H9 (cell line): ENCODE measurements around the gene CRAT. TPM values are rescaled to one million over a fixed set of nuclear protein-coding genes. Genes with fewer than 3 reads are reported as not detected.

Source experiments
- DNase-seq: peaks from one replicate; pipeline ENCODE4 v3.0.0-alpha.2; 2017
- H2AFZ ChIP-seq: one replicate; pipeline ENCODE4 v1.6.1; 2013; ENCODE audit warnings: mild to moderate bottlenecking, low read length, control low read depth, moderate library complexity
- H2AK5ac ChIP-seq: 2 replicates; pipeline ENCODE4 v1.6.1; 2013; ENCODE audit warnings: low read length, control low read depth, mixed read lengths; ENCODE audit not compliant: insufficient read length
- H2BK120ac ChIP-seq: one replicate; pipeline ENCODE4 v1.6.1; 2013; ENCODE audit warnings: low read depth, mild to moderate bottlenecking, low read length, control low read depth, inconsistent platforms; ENCODE audit not compliant: poor library complexity, severe bottlenecking
- H2BK12ac ChIP-seq: 2 replicates; pipeline ENCODE4 v1.6.1; 2013; ENCODE audit warnings: low read length, control low read depth, mixed read lengths, low read depth; ENCODE audit not compliant: insufficient read length
- H2BK15ac ChIP-seq: 2 replicates; pipeline ENCODE4 v1.6.1; 2013; ENCODE audit warnings: low read depth, low read length, control low read depth
- H2BK20ac ChIP-seq: one replicate; pipeline ENCODE4 v1.6.1; 2013; ENCODE audit warnings: low read depth, mild to moderate bottlenecking, low read length, control low read depth, inconsistent platforms; ENCODE audit not compliant: poor library complexity, severe bottlenecking
- H2BK5ac ChIP-seq: 2 replicates; pipeline ENCODE4 v1.6.1; 2013; ENCODE audit warnings: low read length, control low read depth, mixed read lengths; ENCODE audit not compliant: insufficient read length
- H3K14ac ChIP-seq: 2 replicates; pipeline ENCODE4 v1.6.1; 2013; ENCODE audit warnings: low read length, control low read depth; ENCODE audit not compliant: insufficient read depth
- H3K18ac ChIP-seq: 2 replicates; pipeline ENCODE4 v1.6.1; 2013; ENCODE audit warnings: low read depth, mild to moderate bottlenecking, mixed read lengths, low read length, control low read depth; ENCODE audit not compliant: insufficient read length
- H3K23ac ChIP-seq: 2 replicates; pipeline ENCODE4 v1.6.1; 2013; ENCODE audit warnings: low read length, control low read depth, mixed read lengths, low read depth; ENCODE audit not compliant: insufficient read length
- H3K23me2 ChIP-seq: 2 replicates; pipeline ENCODE4 v1.6.1; 2013; ENCODE audit warnings: low read depth, mild to moderate bottlenecking, mixed read lengths, low read length, control low read depth; ENCODE audit not compliant: insufficient read length, poor library complexity, severe bottlenecking
- H3K27ac ChIP-seq: 2 replicates; pipeline ENCODE4 v1.5.1; 2013; ENCODE audit warnings: low read length, control low read depth, mixed read lengths, low read depth; ENCODE audit not compliant: insufficient read length
- H3K27me3 ChIP-seq: 2 replicates; pipeline ENCODE4 v1.6.1; 2013; ENCODE audit warnings: low read length, control low read depth, inconsistent platforms; ENCODE audit not compliant: insufficient read depth
- H3K4ac ChIP-seq: 2 replicates; pipeline ENCODE4 v1.6.1; 2013; ENCODE audit warnings: low read depth, mild to moderate bottlenecking, control low read depth, inconsistent platforms, low read length, moderate library complexity
- H3K4me1 ChIP-seq: 2 replicates; pipeline ENCODE4 v1.6.1; 2013; ENCODE audit warnings: low read length, control low read depth, inconsistent platforms; ENCODE audit not compliant: insufficient read depth
- H3K4me2 ChIP-seq: 2 replicates; pipeline ENCODE4 v1.6.1; 2013; ENCODE audit warnings: low read length, control low read depth, mixed read lengths; ENCODE audit not compliant: insufficient read length, insufficient read depth
- H3K56ac ChIP-seq: 2 replicates; pipeline ENCODE4 v1.6.1; 2013; ENCODE audit warnings: low read depth, mild to moderate bottlenecking, mixed read lengths, low read length, control low read depth; ENCODE audit not compliant: insufficient read length
- H3K79me1 ChIP-seq: 2 replicates; pipeline ENCODE4 v1.6.1; 2013; ENCODE audit warnings: low read depth, mild to moderate bottlenecking, moderate library complexity, low read length, control low read depth, inconsistent platforms; ENCODE audit not compliant: insufficient read depth, poor library complexity, severe bottlenecking
- H3K79me2 ChIP-seq: 2 replicates; pipeline ENCODE4 v1.6.1; 2013; ENCODE audit warnings: low read length, control low read depth, inconsistent platforms; ENCODE audit not compliant: insufficient read depth
- H3K9ac ChIP-seq: 2 replicates; pipeline ENCODE4 v1.6.1; 2013; ENCODE audit warnings: low read length, control low read depth, mixed read lengths; ENCODE audit not compliant: insufficient read length; ENCODE audit errors: extremely low read depth
- H3K9me3 ChIP-seq: one replicate; pipeline ENCODE4 v1.6.1; 2013; ENCODE audit warnings: low read depth, low read length, inconsistent platforms; ENCODE audit not compliant: control insufficient read depth
- H3T11ph ChIP-seq: one replicate; pipeline ENCODE4 v1.6.1; 2013; ENCODE audit warnings: mild to moderate bottlenecking, low read length, control low read depth, inconsistent platforms
- H4K20me1 ChIP-seq: one replicate; pipeline ENCODE4 v1.6.1; 2013; ENCODE audit not compliant: control insufficient read depth, insufficient read length, insufficient read depth
- H4K5ac ChIP-seq: 2 replicates; pipeline ENCODE4 v1.6.1; 2013; ENCODE audit warnings: low read depth, mild to moderate bottlenecking, mixed read lengths, low read length, control low read depth; ENCODE audit not compliant: insufficient read length
- H4K8ac ChIP-seq: replicated peaks from 2 replicates; pipeline ENCODE4 v1.6.1; 2013; ENCODE audit warnings: low read length, control low read depth, mixed read lengths, low read depth; ENCODE audit not compliant: insufficient read length
- H4K91ac ChIP-seq: 2 replicates; pipeline ENCODE4 v1.6.1; 2013; ENCODE audit warnings: low read depth, mild to moderate bottlenecking, moderate library complexity, mixed read lengths, low read length, control low read depth; ENCODE audit not compliant: insufficient read length
- H3K27ac Mint-ChIP-seq, 3 experiments: 2 replicates in 2 of 3; 3 replicates in 1 of 3; pipeline ENCODE4 v1.8.0; 2020 to 2021; ENCODE audit warnings: mixed read lengths in 3 of 3, mild to moderate bottlenecking in 1 of 3, moderate library complexity in 1 of 3
- H3K27me3 Mint-ChIP-seq: 2 replicates; pipeline ENCODE4 v1.8.0; 2021; ENCODE audit warnings: low read depth, mild to moderate bottlenecking, moderate library complexity, mixed read lengths
- H3K36me3 Mint-ChIP-seq, 3 experiments: 2 replicates in 2 of 3; 3 replicates in 1 of 3; pipeline ENCODE4 v1.8.0; 2020 to 2021; ENCODE audit warnings: low read depth in 3 of 3, mixed read lengths in 3 of 3; ENCODE audit not compliant: insufficient read depth in 1 of 3
- H3K4me1 Mint-ChIP-seq, 2 experiments: 2 replicates each; pipeline ENCODE4 v1.8.0; 2020; ENCODE audit warnings: mixed read lengths in 2 of 2
- H3K4me3 Mint-ChIP-seq, 2 experiments: 2 replicates in 1 of 2; 3 replicates in 1 of 2; pipeline ENCODE4 v1.8.0; 2020 to 2021; ENCODE audit warnings: mild to moderate bottlenecking in 2 of 2, mixed read lengths in 2 of 2, moderate library complexity in 1 of 2
- H3K9me3 Mint-ChIP-seq, 2 experiments: 2 replicates in 1 of 2; 3 replicates in 1 of 2; pipeline ENCODE4 v1.8.0; 2020; ENCODE audit warnings: mild to moderate bottlenecking in 2 of 2, mixed read lengths in 2 of 2, moderate library complexity in 1 of 2
- whole genome bisulfite sequencing: extraction: QIAGEN DNeasy Blood & Tissue Kit; methylation state at CpG from one replicate; pipeline ENCODE4 v1.1.7; 2013; ENCODE audit warnings: missing lambda C conversion rate, low lambda C conversion rate, mixed read lengths; ENCODE audit not compliant: insufficient read length; ENCODE audit errors: extremely low coverage; 5-methylcytosine and 5-hydroxymethylcytosine counted together
- total RNA-seq: library from RNA; stranded (reverse); gene quantifications from 2 replicates; pipeline ENCODE4 v1.2.1, GENCODE V29; 2021
- TF ChIP-seq, protein P1 (sequence below): fragments of 200-600 bp; sonication (generic); conservative IDR thresholded peaks from 3 replicates; pipeline ENCODE4 v1.8.0; 2021; ENCODE audit warnings: antibody characterized with exemption, mild to moderate bottlenecking

CRAT gene
- total RNA-seq, 1 experiment from 2014 or later, result 15.0 TPM

GRCh38 chr9:129109537-129109903 is 1.1 kb downstream of the CRAT start:
- no peak overlapping the region for H2BK5ac ChIP-seq
- H2AK5ac ChIP-seq, result no peak overlapping the region
- no peak overlapping the region for H3K23ac ChIP-seq
- no peak overlapping the region for H3K14ac ChIP-seq
- no peak overlapping the region for H3K18ac ChIP-seq
- peak overlapping the region; percentile 85 for H3K4me2 ChIP-seq
- no peak overlapping the region for H3T11ph ChIP-seq
- no peak overlapping the region for H2BK120ac ChIP-seq
- no peak overlapping the region for H4K8ac ChIP-seq
- Mint-ChIP-seq H3K27ac (no peak overlapping the region), H3K9me3 (no peaks in the 10 kb centered on the region), H3K27me3 (peaks cover 27% of the 10 kb centered on the region), H3K4me3 (peak overlapping the region; percentile 94 to 98), H3K36me3 (peaks cover 0 to 4% (median 0%) of the 10 kb centered on the region in 3 experiments; a peak in 1 of 7 replicates), H3K4me1 (peaks cover 9 to 19% of the 10 kb centered on the region in 2 experiments)
- H2BK12ac ChIP-seq, result no peak overlapping the region
- H4K5ac ChIP-seq, result no peak overlapping the region
- H2BK15ac ChIP-seq, result no peak overlapping the region
- H3K79me2 ChIP-seq, result peaks cover 4% of the 10 kb centered on the region; the same call in 1 of the 2 replicates
- no peak overlapping the region for H2BK20ac ChIP-seq
- H3K23me2 ChIP-seq, result peaks cover 12% of the 10 kb centered on the region
- H2AFZ ChIP-seq, result no peak overlapping the region
- no peaks in the 10 kb centered on the region for H3K4me1 ChIP-seq
- peak; percentile 45 for DNase-seq
- H3K9ac ChIP-seq, result no peak overlapping the region
- no peaks in the 10 kb centered on the region for H3K79me1 ChIP-seq
- no peak overlapping the region for H3K4ac ChIP-seq
- no peak overlapping the region for H3K56ac ChIP-seq
- no peak overlapping the region for H3K27ac ChIP-seq
- H4K91ac ChIP-seq, result no peak overlapping the region
- H3K27me3 ChIP-seq, result no peaks in the 10 kb centered on the region; the same call in 1 of the 2 replicates
- no peaks in the 10 kb centered on the region for H4K20me1 ChIP-seq
- TF ChIP-seq, protein P1, sequence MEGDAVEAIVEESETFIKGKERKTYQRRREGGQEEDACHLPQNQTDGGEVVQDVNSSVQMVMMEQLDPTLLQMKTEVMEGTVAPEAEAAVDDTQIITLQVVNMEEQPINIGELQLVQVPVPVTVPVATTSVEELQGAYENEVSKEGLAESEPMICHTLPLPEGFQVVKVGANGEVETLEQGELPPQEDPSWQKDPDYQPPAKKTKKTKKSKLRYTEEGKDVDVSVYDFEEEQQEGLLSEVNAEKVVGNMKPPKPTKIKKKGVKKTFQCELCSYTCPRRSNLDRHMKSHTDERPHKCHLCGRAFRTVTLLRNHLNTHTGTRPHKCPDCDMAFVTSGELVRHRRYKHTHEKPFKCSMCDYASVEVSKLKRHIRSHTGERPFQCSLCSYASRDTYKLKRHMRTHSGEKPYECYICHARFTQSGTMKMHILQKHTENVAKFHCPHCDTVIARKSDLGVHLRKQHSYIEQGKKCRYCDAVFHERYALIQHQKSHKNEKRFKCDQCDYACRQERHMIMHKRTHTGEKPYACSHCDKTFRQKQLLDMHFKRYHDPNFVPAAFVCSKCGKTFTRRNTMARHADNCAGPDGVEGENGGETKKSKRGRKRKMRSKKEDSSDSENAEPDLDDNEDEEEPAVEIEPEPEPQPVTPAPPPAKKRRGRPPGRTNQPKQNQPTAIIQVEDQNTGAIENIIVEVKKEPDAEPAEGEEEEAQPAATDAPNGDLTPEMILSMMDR, result no peak; the same call in 2 of the 3 replicates
- WGBS, result no CpG with 5 or more reads among the region's 7 CpGs
- H3K9me3 ChIP-seq, result no peaks in the 10 kb centered on the region
